Activated naive CD4-positive, alpha-beta T cell treated with anti-CD3 and anti-CD28 coated beads for 36 hours (primary cell): Measurements from ENCODE around the gene PC. TPM values are rescaled to one million over a fixed set of nuclear protein-coding genes. Genes with fewer than 3 reads are reported as not detected.

Experiments
- CTCF ChIA-PET: fragments of 350-600 bp; sonication (Branson Sonifier 250); formaldehyde crosslinking; loops from one replicate; lab custom pipeline; 2021; ENCODE audit warnings: antibody characterized with exemption; lab: Charles Lee
- DNase-seq: peaks from one replicate; pipeline ENCODE4 v3.0.0-alpha.2; 2020
- H3K27ac Mint-ChIP-seq: one replicate; pipeline ENCODE4 v1.8.0; 2021; ENCODE audit warnings: mild to moderate bottlenecking, mixed read lengths
- H3K27me3 Mint-ChIP-seq: one replicate; pipeline ENCODE4 v1.8.0; 2021; ENCODE audit warnings: low read depth, mixed read lengths
- H3K36me3 Mint-ChIP-seq: one replicate; pipeline ENCODE4 v1.8.0; 2021; ENCODE audit warnings: low read depth, mixed read lengths
- H3K4me1 Mint-ChIP-seq: one replicate; pipeline ENCODE4 v1.8.0; 2021; ENCODE audit warnings: low read depth, mixed read lengths
- H3K4me3 Mint-ChIP-seq: one replicate; pipeline ENCODE4 v1.8.0; 2021; ENCODE audit warnings: mild to moderate bottlenecking, moderate library complexity, mixed read lengths
- H3K9me3 Mint-ChIP-seq: one replicate; pipeline ENCODE4 v1.8.0; 2021; ENCODE audit warnings: mixed read lengths
- intact Hi-C: fragments of 100-400 bp; cut with micrococcal nuclease; formaldehyde crosslinking; loops from one replicate; pipeline ENCODE4 v1.15.1; 2023
- total RNA-seq, 2 experiments: library from RNA; stranded (reverse); gene quantifications; one replicate each; pipeline ENCODE4 v1.2.3, GENCODE V29; 2021

Gene PC
- total RNA-seq, 2 experiments from 2014 or later, result 8.0 to 9.4 TPM

DNA sequence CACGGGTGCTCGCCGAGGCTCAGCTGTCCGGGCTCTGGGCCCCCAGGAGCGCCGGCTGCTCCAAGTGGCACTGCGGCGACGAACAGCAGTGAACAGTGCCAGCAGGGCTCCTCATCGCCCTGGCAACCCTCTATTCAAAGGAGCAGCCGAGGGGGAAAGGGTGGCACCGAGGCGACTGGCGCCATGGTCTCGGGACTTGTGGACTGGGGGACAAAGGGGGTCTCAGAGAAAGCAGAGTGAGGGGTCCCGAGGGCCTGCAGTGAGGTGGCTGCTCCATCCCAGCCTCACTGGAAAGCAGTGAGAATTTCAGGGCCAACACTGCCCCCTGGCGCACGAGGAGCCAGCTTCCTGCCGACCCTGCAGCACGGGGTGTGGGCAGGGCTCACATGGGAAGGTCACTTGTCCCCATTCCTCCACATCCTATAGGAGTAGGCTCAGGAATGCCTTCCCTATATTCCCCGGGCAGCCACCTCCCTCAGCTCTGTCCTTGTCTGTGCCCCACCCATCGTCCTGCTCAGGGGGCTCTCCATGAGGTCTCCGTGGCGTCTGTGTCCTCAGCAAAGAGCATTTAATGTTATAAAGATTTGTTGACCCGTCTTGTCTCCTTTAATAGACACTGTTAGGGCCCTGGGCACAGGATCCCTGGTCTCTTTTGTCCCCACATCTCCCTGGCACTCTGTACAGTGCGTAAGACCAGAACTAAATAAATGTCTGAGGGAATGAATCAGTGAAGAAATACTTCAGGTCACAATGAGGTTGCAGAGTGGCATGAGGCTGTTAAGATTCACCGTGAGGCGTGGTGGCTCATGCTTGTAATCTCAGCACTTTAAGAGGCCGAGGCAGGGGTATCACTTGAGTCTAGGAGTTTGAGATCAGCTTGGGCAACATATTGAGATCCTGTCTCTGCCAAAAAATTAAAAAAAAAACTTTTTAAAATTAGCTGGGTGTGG lies 74.9 kb downstream of the PC start:
- CTCF ChIA-PET, result interaction anchor here (0.6 to 1.4 kb wide), 8 partner anchors 9 to 191 kb away, joined by 3 to 5 read pairs (median 3); no protein-coding TSS in a partner anchor
- intact Hi-C loops, result loop anchor here (2.0 to 5.0 kb wide), 2 partner anchors 41 to 188 kb away; partner anchors contain the start of gene RCE1
- Mint-ChIP-seq H3K4me1 (peaks cover 16% of the 10 kb centered on the region), H3K36me3 (no peaks in the 10 kb centered on the region), H3K27ac (no peak overlapping the region), H3K4me3 (no peak overlapping the region), H3K9me3 (no peaks in the 10 kb centered on the region), H3K27me3 (no peaks in the 10 kb centered on the region)
- DNase-seq, result peak; percentile 79

- H3K36me3 Mint-ChIP-seq, result no peaks in the 10 kb centered on the region
- no peaks in the 10 kb centered on the region for H3K27me3 Mint-ChIP-seq
- peaks cover 16% of the 10 kb centered on the region for H3K4me1 Mint-ChIP-seq
- intact Hi-C loops, result loop anchor here (2.0 to 5.0 kb wide), 2 partner anchors 40 to 188 kb away; partner anchors contain the start of gene RCE1
- H3K4me3 Mint-ChIP-seq, result no peak overlapping the region
- CTCF ChIA-PET, result interaction anchor here (1.0 to 1.7 kb wide), 4 partner anchors 15 to 190 kb away, joined by 3 to 4 read pairs (median 3); no protein-coding TSS in a partner anchor
- H3K27ac Mint-ChIP-seq, result no peak overlapping the region
- H3K9me3 Mint-ChIP-seq, result no peaks in the 10 kb centered on the region
- no peak for DNase-seq
Observed at GRCh38 chr11:66882561-66883015, 75.6 kb downstream of the PC start.

GRCh38 chr11:66881927-66882452 lies 76.2 kb downstream of the PC start:
- no peak for DNase-seq
- Mint-ChIP-seq H3K27ac (no peak overlapping the region), H3K4me3 (no peak overlapping the region), H3K27me3 (no peaks in the 10 kb centered on the region), H3K4me1 (peaks cover 16% of the 10 kb centered on the region), H3K36me3 (no peaks in the 10 kb centered on the region), H3K9me3 (no peaks in the 10 kb centered on the region)
- CTCF ChIA-PET, result interaction anchor here (1.4 to 2.1 kb wide), 3 partner anchors 10 to 40 kb away, joined by 3 to 6 read pairs (median 4); no protein-coding TSS in a partner anchor
- intact Hi-C loops, result loop anchor here (2.0 to 5.0 kb wide), 2 partner anchors 40 to 187 kb away; partner anchors contain the start of gene RCE1

DNA sequence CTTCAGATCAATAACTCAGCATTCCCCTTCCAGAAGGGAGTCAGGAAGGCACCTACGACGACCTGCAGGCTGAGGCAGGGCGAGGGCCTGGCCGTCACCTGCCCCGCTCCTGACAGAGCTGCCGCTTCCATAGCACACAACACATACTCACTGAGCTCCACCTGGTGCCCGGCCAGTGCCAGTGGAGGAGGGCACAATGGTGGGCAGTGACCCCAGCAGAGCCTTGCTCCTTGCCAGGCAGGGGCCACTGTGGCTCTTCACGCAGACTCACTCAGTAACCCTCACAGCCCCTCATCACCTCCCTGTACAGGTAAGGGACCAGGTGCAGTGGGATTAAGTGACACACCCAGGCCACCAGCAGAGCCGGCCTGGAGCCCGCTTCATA lies 76.7 kb downstream of the PC start:
- no peak overlapping the region for H3K4me3 Mint-ChIP-seq
- H3K36me3 Mint-ChIP-seq, result no peaks in the 10 kb centered on the region
- peaks cover 16% of the 10 kb centered on the region for H3K4me1 Mint-ChIP-seq
- DNase-seq, result no peak
- H3K27me3 Mint-ChIP-seq, result no peaks in the 10 kb centered on the region
- CTCF ChIA-PET, result interaction anchor here (0.8 to 2.1 kb wide), 4 partner anchors 10 to 39 kb away, joined by 3 to 6 read pairs (median 4); no protein-coding TSS in a partner anchor
- intact Hi-C loops, result loop anchor here (5.0 kb wide), 1 partner anchor 39 kb away; the partner anchor contains the start of gene RCE1
- H3K27ac Mint-ChIP-seq, result no peak overlapping the region
- H3K9me3 Mint-ChIP-seq, result no peaks in the 10 kb centered on the region

DNA sequence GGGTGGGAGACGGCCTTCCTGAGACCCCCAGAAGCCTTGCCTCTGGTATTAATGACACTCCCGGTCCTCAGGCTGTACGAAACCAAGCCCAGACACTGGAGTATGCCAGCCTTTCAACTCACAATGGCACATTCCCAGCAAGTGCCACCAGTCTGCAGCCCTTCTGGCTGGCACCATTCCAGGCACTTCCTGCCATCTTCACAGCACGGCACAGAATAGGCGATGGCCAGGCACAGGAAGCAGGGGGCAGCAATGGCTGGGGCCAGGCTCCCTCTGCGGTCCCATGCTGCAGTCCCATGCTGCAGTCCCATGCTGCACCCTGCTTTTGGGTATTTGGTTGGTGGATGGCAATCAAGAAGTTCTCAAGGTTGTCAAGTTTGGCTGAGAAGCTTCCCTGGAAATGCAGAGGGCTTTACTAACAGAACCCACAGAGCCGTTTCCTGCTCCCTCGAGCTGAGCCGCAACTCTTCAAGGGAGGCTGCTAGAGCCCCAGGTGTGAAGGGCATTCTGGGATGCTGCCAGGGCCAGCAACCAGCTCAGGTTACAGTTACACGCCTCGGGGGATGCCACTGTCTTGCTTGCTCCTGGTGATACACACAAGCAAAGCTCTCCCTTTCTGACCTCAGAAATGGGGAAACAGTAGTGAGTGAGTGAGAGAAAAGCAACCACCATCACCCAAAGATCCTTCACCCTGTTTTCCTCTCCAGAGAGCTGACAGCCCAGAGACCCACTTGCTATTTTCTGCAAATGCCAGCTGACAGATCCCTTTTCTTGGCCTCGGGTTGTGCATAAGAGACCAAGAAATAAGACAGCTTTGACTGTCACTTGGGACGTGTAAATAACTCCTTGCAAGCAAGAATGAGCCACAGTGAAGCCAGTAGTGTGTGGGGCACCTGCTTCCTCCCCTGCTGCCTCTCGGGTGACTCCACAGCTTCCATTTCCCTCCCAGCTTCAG lies 77.4 kb downstream of the PC start:
- H3K4me3 Mint-ChIP-seq, result no peak overlapping the region
- no peak overlapping the region for H3K27ac Mint-ChIP-seq
- peaks cover 16% of the 10 kb centered on the region for H3K4me1 Mint-ChIP-seq
- DNase-seq, result peak; percentile 35
- intact Hi-C loops, result loop anchor here (5.0 kb wide), 1 partner anchor 38 kb away; the partner anchor contains the start of gene RCE1
- no peaks in the 10 kb centered on the region for H3K9me3 Mint-ChIP-seq
- CTCF ChIA-PET, result interaction anchor here (0.8 to 2.1 kb wide), 3 partner anchors 9 to 39 kb away, joined by 3 to 6 read pairs (median 4); no protein-coding TSS in a partner anchor
- no peaks in the 10 kb centered on the region for H3K27me3 Mint-ChIP-seq
- no peaks in the 10 kb centered on the region for H3K36me3 Mint-ChIP-seq

DNA sequence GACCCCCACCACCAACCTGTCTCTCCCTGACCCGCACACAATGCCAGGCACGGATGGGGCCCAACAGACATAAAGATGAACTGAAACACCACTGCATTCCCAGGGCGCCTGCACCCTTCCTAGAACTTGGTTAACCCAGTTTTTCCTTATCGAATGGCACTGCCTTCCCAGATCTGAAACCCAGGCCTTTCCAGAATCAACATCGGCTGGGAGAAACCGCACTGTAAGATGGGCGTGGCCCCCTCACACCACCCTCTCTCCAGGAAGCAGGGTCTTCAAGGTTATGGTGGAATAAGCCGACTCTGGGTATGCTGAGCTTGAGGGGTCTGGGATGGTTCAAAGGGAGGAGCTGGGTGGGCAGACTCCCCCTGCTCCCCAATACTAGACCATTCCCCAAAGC lies 78.2 kb downstream of the PC start:
- CTCF ChIA-PET, result interaction anchor here (0.7 to 2.1 kb wide), 3 partner anchors 8 to 371 kb away, joined by 3 to 6 read pairs (median 3); no protein-coding TSS in a partner anchor
- no peaks in the 10 kb centered on the region for H3K36me3 Mint-ChIP-seq
- no peaks in the 10 kb centered on the region for H3K9me3 Mint-ChIP-seq
- no peak for DNase-seq
- H3K27me3 Mint-ChIP-seq, result no peaks in the 10 kb centered on the region
- H3K27ac Mint-ChIP-seq, result no peak overlapping the region
- peaks cover 16% of the 10 kb centered on the region for H3K4me1 Mint-ChIP-seq
- intact Hi-C loops, result loop anchor here (5.0 kb wide), 1 partner anchor 38 kb away; the partner anchor contains the start of gene RCE1
- no peak overlapping the region for H3K4me3 Mint-ChIP-seq

DNA sequence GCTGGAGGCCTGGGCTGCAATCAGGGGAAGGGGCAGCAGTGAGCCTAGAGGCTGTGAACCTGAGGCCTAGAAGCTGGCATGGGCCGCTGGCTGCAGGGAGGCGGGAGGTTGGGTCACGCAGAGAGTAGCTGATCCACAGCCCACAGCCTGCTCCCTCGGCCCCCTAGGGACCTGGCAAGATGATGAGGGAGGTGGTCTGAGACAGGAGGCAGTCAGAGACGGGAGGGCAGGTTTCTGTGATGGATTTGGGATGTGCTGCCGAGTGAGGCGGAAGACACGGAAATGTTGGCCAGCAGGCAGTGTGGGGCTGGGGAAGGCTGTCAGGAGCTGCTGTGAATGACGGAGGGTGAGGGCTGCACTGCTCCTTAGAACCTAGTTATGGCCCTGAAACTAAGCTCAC lies 78.6 kb downstream of the PC start:
- H3K27me3 Mint-ChIP-seq, result no peaks in the 10 kb centered on the region
- no peaks in the 10 kb centered on the region for H3K9me3 Mint-ChIP-seq
- no peaks in the 10 kb centered on the region for H3K36me3 Mint-ChIP-seq
- peaks cover 16% of the 10 kb centered on the region for H3K4me1 Mint-ChIP-seq
- CTCF ChIA-PET, result interaction anchor here (0.7 to 2.1 kb wide), 3 partner anchors 8 to 370 kb away, joined by 3 to 6 read pairs (median 3); no protein-coding TSS in a partner anchor
- DNase-seq, result no peak
- intact Hi-C loops, result no loop called here
- no peak overlapping the region for H3K4me3 Mint-ChIP-seq
- no peak overlapping the region for H3K27ac Mint-ChIP-seq

DNA sequence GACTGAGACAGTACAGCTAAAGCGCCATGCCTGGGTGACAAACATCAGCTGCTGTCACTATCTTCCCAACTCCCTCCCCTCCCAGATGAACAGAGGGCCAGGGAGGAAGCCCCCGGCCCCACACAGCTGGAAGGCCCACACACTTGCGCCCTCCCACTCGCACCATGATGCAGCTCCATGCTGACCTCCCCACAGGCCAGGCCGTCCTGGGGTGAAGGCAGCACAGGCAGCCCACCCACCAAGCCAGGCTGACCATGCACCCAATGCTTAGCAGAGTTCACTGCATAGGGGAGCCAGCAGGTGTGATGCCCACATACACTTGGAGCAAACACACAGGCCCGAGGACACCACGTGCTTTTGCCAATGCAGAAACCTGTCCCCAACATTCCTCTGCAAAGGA lies 79.2 kb downstream of the PC start:
- H3K4me1 Mint-ChIP-seq, result peaks cover 16% of the 10 kb centered on the region
- H3K27me3 Mint-ChIP-seq, result no peaks in the 10 kb centered on the region
- H3K4me3 Mint-ChIP-seq, result no peak overlapping the region
- no peaks in the 10 kb centered on the region for H3K36me3 Mint-ChIP-seq
- intact Hi-C loops, result no loop called here
- H3K9me3 Mint-ChIP-seq, result no peaks in the 10 kb centered on the region
- CTCF ChIA-PET, result interaction anchor here (1.4 kb wide), 1 partner anchor 97 kb away, joined by 3 read pairs; no protein-coding TSS in a partner anchor
- DNase-seq, result no peak
- no peak overlapping the region for H3K27ac Mint-ChIP-seq

DNA sequence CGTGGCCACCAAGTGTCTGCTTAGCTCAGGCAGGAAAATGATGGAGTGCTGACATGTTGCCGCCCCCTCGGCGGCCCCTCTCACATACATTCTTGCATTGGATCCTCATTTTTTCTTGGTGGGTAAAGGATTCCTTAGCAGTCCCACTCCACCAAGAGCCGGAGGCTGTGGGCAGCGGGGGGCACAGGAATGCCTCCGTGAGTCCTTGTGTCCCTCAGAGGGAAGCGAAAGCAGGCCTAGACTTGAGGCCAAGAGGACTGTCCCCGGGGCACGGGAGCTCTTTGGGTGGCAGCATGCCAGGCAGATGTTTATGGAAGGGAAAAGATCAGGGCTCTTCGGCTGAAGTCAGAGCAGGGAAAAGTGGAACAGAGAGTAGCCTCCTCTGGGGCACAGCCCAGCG lies 79.7 kb downstream of the PC start:
- no peaks in the 10 kb centered on the region for H3K36me3 Mint-ChIP-seq
- no peaks in the 10 kb centered on the region for H3K9me3 Mint-ChIP-seq
- peaks cover 16% of the 10 kb centered on the region for H3K4me1 Mint-ChIP-seq
- DNase-seq, result no peak
- no peaks in the 10 kb centered on the region for H3K27me3 Mint-ChIP-seq
- CTCF ChIA-PET, result interaction anchor here (1.4 kb wide), 1 partner anchor 97 kb away, joined by 3 read pairs; no protein-coding TSS in a partner anchor
- no peak overlapping the region for H3K4me3 Mint-ChIP-seq
- intact Hi-C loops, result no loop called here
- H3K27ac Mint-ChIP-seq, result no peak overlapping the region

- CTCF ChIA-PET, result no interaction called here
- Mint-ChIP-seq H3K9me3 (no peaks in the 10 kb centered on the region), H3K4me3 (no peak overlapping the region)
Observed at GRCh38 chr11:66877588-66878385, 80.4 kb downstream of the PC start.

More at GRCh38 chr11:66877588-66878385, 80.4 kb downstream of the PC start:
- Mint-ChIP-seq H3K27ac (no peak overlapping the region), H3K36me3 (no peaks in the 10 kb centered on the region), H3K4me1 (peaks cover 16% of the 10 kb centered on the region), H3K27me3 (no peaks in the 10 kb centered on the region)
- no peak for DNase-seq
- intact Hi-C loops, result no loop called here
